Measurements from ENCODE around the gene LSS.

DNA sequence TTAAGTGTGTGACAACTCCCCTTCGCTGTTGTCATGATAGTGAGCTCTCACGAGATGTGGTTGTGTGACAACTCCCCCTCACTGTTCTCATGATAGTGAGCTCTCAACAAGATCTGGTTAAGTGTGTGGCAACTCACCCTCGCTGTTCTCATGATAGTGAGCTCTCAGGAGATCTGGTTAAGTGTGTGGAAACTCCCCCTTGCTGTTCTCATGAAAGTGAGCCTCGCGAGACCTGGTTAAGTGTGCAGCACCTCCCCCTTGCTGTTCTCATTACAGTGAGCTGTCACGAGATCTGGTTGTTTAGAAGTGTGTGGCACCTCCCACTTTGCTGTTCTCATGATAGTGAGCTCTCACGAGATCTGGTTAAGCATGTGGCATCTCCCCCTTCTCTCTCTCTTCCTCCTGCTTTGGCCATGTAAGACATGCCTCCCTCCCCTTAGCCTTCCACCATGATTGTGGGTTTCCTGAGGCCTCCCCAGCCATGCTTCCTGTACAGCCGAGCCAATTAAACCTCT, 25.1 kb upstream of the LSS start:
- TF ChIP-seq MYC (IDR thresholded peaks at IDR 0.05; ENCODE audit: low read depth, low read length), result peak; percentile 94
- TF ChIP-seq, protein P1, sequence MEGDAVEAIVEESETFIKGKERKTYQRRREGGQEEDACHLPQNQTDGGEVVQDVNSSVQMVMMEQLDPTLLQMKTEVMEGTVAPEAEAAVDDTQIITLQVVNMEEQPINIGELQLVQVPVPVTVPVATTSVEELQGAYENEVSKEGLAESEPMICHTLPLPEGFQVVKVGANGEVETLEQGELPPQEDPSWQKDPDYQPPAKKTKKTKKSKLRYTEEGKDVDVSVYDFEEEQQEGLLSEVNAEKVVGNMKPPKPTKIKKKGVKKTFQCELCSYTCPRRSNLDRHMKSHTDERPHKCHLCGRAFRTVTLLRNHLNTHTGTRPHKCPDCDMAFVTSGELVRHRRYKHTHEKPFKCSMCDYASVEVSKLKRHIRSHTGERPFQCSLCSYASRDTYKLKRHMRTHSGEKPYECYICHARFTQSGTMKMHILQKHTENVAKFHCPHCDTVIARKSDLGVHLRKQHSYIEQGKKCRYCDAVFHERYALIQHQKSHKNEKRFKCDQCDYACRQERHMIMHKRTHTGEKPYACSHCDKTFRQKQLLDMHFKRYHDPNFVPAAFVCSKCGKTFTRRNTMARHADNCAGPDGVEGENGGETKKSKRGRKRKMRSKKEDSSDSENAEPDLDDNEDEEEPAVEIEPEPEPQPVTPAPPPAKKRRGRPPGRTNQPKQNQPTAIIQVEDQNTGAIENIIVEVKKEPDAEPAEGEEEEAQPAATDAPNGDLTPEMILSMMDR (IDR thresholded peaks at IDR 0.05; ENCODE audit: low read depth, low read length), result no peak

Data from NB4 (cell line).